MM.1S (cell line): ENCODE results near the gene HECW1.

Source experiments
- DNase-seq: peaks from one replicate; pipeline ENCODE4 v3.0.0-alpha.2; 2015
- H2AFZ ChIP-seq: fragments of 300-600 bp; sonication (generic); 2 replicates; pipeline ENCODE4 v1.6.0; 2016; ENCODE audit warnings: antibody characterized with exemption, low read length
- H3F3A ChIP-seq: fragments of 300-600 bp; sonication (generic); 2 replicates; pipeline ENCODE4 v1.6.1; 2016; ENCODE audit warnings: mild to moderate bottlenecking, antibody characterized with exemption, low read length, moderate library complexity, mixed read lengths; ENCODE audit not compliant: insufficient read depth
- H3K27ac ChIP-seq: fragments of 300-600 bp; sonication (generic); 2 replicates; pipeline ENCODE4 v1.5.1; 2016; ENCODE audit warnings: mild to moderate bottlenecking, low read length
- H3K27me3 ChIP-seq: fragments of 300-600 bp; sonication (generic); replicated peaks from 2 replicates; pipeline ENCODE4 v1.6.0; 2016; ENCODE audit warnings: low read length; ENCODE audit not compliant: insufficient read depth
- H3K36me3 ChIP-seq: fragments of 300-600 bp; sonication (generic); replicated peaks from 2 replicates; pipeline ENCODE4 v1.6.1; 2016; ENCODE audit warnings: mild to moderate bottlenecking, low read length, mixed read lengths; ENCODE audit not compliant: insufficient read depth
- H3K4me1 ChIP-seq: fragments of 300-600 bp; sonication (generic); 2 replicates; pipeline ENCODE4 v1.6.1; 2016; ENCODE audit warnings: low read length, mixed read lengths
- H3K4me2 ChIP-seq: fragments of 300-600 bp; sonication (generic); 2 replicates; pipeline ENCODE4 v1.6.0; 2016; ENCODE audit warnings: low read depth, low read length
- H3K4me3 ChIP-seq: fragments of 300-600 bp; sonication (generic); 2 replicates; pipeline ENCODE4 v1.5.1; 2016; ENCODE audit warnings: low read length, mixed read lengths
- H3K79me2 ChIP-seq: fragments of 300-600 bp; sonication (generic); 2 replicates; pipeline ENCODE4 v1.6.1; 2016; ENCODE audit warnings: mixed run types, low read length, mixed read lengths
- H3K9ac ChIP-seq: fragments of 300-600 bp; sonication (generic); 2 replicates; pipeline ENCODE4 v1.6.1; 2016; ENCODE audit warnings: low read length, mixed read lengths
- H3K9me2 ChIP-seq: fragments of 300-600 bp; sonication (generic); replicated peaks from 2 replicates; pipeline ENCODE4 v1.6.1; 2016; ENCODE audit warnings: mild to moderate bottlenecking, low read length, mixed read lengths; ENCODE audit not compliant: insufficient read depth
- H3K9me3 ChIP-seq: fragments of 300-600 bp; sonication (generic); replicated peaks from 2 replicates; pipeline ENCODE4 v1.6.1; 2016; ENCODE audit warnings: mild to moderate bottlenecking, low read length, mixed read lengths; ENCODE audit not compliant: insufficient read depth
- H4K20me1 ChIP-seq: fragments of 300-600 bp; sonication (generic); 2 replicates; pipeline ENCODE4 v1.6.1; 2016; ENCODE audit warnings: mild to moderate bottlenecking, low read length, moderate library complexity, mixed read lengths; ENCODE audit not compliant: insufficient read depth
- CTCF ChIP-seq: fragments of 300-600 bp; sonication (generic); IDR thresholded peaks from 2 replicates; pipeline ENCODE4 v1.5.1; 2016; ENCODE audit warnings: antibody characterized with exemption, low read length, mixed read lengths
- EZH2 ChIP-seq: fragments of 300-600 bp; sonication (generic); optimal IDR thresholded peaks from 2 replicates; pipeline ENCODE3; 2017; ENCODE audit warnings: low read depth, mild to moderate bottlenecking, antibody characterized with exemption, low read length, mixed read lengths
- EZH2phosphoT487 ChIP-seq: fragments of 300-600 bp; sonication (generic); IDR thresholded peaks from 2 replicates; pipeline ENCODE4 v1.6.1; 2018; ENCODE audit warnings: antibody characterized with exemption, low read length

Gene HECW1

GRCh38 chr7:43536773-43537172, 424.3 kb downstream of the HECW1 start:
- H3K4me2 ChIP-seq: no peak overlapping the region
- H3K27me3 ChIP-seq: no peaks in the 10 kb centered on the region
- no peaks in the 10 kb centered on the region for H3K9me3 ChIP-seq
- no peak overlapping the region for H2AFZ ChIP-seq
- no peaks in the 10 kb centered on the region for H3K36me3 ChIP-seq
- H3K9me2 ChIP-seq: no peaks in the 10 kb centered on the region
- no peaks in the 10 kb centered on the region for H3K79me2 ChIP-seq
- H3K4me1 ChIP-seq: no peaks in the 10 kb centered on the region
- H4K20me1 ChIP-seq: no peaks in the 10 kb centered on the region
- no peak for DNase-seq
- H3K27ac ChIP-seq: no peak overlapping the region
- TF ChIP-seq CTCF (no peak), EZH2 (no peak), EZH2phosphoT487 (no peak)
- H3K4me3 ChIP-seq: no peak overlapping the region
- H3K9ac ChIP-seq: no peak overlapping the region
- no peaks in the 10 kb centered on the region for H3F3A ChIP-seq

- DNase-seq: no peak
- H3K27ac ChIP-seq: no peak overlapping the region
Measured at GRCh38 chr7:43537765-43538403, 425.4 kb downstream of the HECW1 start.

GRCh38 chr7:43538404-43538771, 425.9 kb downstream of the HECW1 start:
- no peaks in the 10 kb centered on the region for H3K79me2 ChIP-seq
- H3K9me2 ChIP-seq: no peaks in the 10 kb centered on the region
- TF ChIP-seq EZH2: no peak
- TF ChIP-seq CTCF: no peak
- TF ChIP-seq EZH2phosphoT487: no peak
- no peak overlapping the region for H3K9ac ChIP-seq
- no peak overlapping the region for H3K4me3 ChIP-seq
- no peak overlapping the region for H2AFZ ChIP-seq
- no peaks in the 10 kb centered on the region for H3K36me3 ChIP-seq
- no peak overlapping the region for H3K4me2 ChIP-seq
- H4K20me1 ChIP-seq: no peaks in the 10 kb centered on the region
- H3K27ac ChIP-seq: no peak overlapping the region
- DNase-seq: no peak
- no peaks in the 10 kb centered on the region for H3K27me3 ChIP-seq
- no peaks in the 10 kb centered on the region for H3F3A ChIP-seq
- no peaks in the 10 kb centered on the region for H3K4me1 ChIP-seq
- no peaks in the 10 kb centered on the region for H3K9me3 ChIP-seq

More at GRCh38 chr7:43537765-43538403, 425.4 kb downstream of the HECW1 start:
- Histone ChIP-seq H3K36me3 (no peaks in the 10 kb centered on the region), H3K27me3 (no peaks in the 10 kb centered on the region), H4K20me1 (no peaks in the 10 kb centered on the region), H3K79me2 (no peaks in the 10 kb centered on the region), H3K9me2 (no peaks in the 10 kb centered on the region), H3K4me2 (no peak overlapping the region), H3K4me1 (no peaks in the 10 kb centered on the region), H3F3A (no peaks in the 10 kb centered on the region), H3K9ac (no peak overlapping the region), H3K9me3 (no peaks in the 10 kb centered on the region), H2AFZ (no peak overlapping the region), H3K4me3 (no peak overlapping the region)
- no peak for TF ChIP-seq EZH2

- no peak for TF ChIP-seq EZH2
- no peak for TF ChIP-seq EZH2phosphoT487
- TF ChIP-seq CTCF: no peak
- DNase-seq: no peak
- H3K9me3 ChIP-seq: no peaks in the 10 kb centered on the region
- H3K79me2 ChIP-seq: no peaks in the 10 kb centered on the region
- no peaks in the 10 kb centered on the region for H3K9me2 ChIP-seq
- no peak overlapping the region for H3K9ac ChIP-seq
- H3K4me1 ChIP-seq: no peaks in the 10 kb centered on the region
- no peak overlapping the region for H3K27ac ChIP-seq
- no peak overlapping the region for H2AFZ ChIP-seq
- H3K4me3 ChIP-seq: no peak overlapping the region
- H3F3A ChIP-seq: no peaks in the 10 kb centered on the region
- no peaks in the 10 kb centered on the region for H3K27me3 ChIP-seq
- H4K20me1 ChIP-seq: no peaks in the 10 kb centered on the region
- H3K36me3 ChIP-seq: no peaks in the 10 kb centered on the region
- H3K4me2 ChIP-seq: no peak overlapping the region
Measured at GRCh38 chr7:43540471-43540870, 428.0 kb downstream of the HECW1 start.
